Tibial nerve (tissue), 4 donors: Measurements from ENCODE around the gene LIN7C. TPM values are rescaled to one million over a fixed set of nuclear protein-coding genes. Genes with fewer than 3 reads are reported as not detected.
A peak's percentile ranks its signal among the peaks of the same experiment; 100 is the strongest.

Source experiments
- DNase-seq, 2 donors: peaks; one replicate each; pipeline ENCODE4 v3.0.0-alpha.2; 2019; ENCODE audit warnings: low spot score in 2 of 2
- H3K27ac ChIP-seq, 4 donors: fragments of 200-600 bp; sonication (generic) in 3 of 4; one replicate each; pipeline ENCODE4 v1.5.1; 2017 to 2019; ENCODE audit warnings: mild to moderate bottlenecking in 1 of 4
- H3K27me3 ChIP-seq, 2 donors: fragments of 200-600 bp; sonication (generic) in 1 of 2; one replicate each; pipeline versions ENCODE4 v1.5.1 to v1.6.0; 2017 to 2019
- H3K36me3 ChIP-seq, 3 donors: fragments of 200-600 bp; sonication (generic); one replicate each; pipeline ENCODE4 v1.5.1; 2018 to 2019
- H3K4me1 ChIP-seq, 4 donors: fragments of 200-600 bp; sonication (generic) in 3 of 4; one replicate each; pipeline ENCODE4 v1.5.1; 2017 to 2019
- H3K4me3 ChIP-seq, 4 donors: fragments of 200-600 bp; sonication (generic) in 3 of 4; one replicate each; pipeline ENCODE4 v1.5.1; 2017 to 2019; ENCODE audit warnings: mild to moderate bottlenecking in 1 of 4, moderate library complexity in 1 of 4
- H3K9me3 ChIP-seq, 4 donors: fragments of 200-600 bp; sonication (generic) in 3 of 4; one replicate each; pipeline ENCODE4 v1.5.1; 2017 to 2019
- CTCF ChIP-seq, 5 experiments: fragments of 200-600 bp in 3 of 5; fragments of 450-650 bp in 2 of 5; sonication (generic) in 3 of 5; IDR thresholded peaks; one replicate each; pipeline ENCODE4 v1.5.1; 2016 to 2019; ENCODE audit warnings: antibody characterized with exemption in 5 of 5, mild to moderate bottlenecking in 3 of 5, moderate library complexity in 2 of 5
- EP300 ChIP-seq, 2 donors: sonication (generic); formaldehyde crosslinking; IDR thresholded peaks; one replicate each; pipeline ENCODE4 v1.6.1; 2017; ENCODE audit warnings: antibody characterized with exemption in 2 of 2, mild to moderate bottlenecking in 1 of 2
- POLR2A ChIP-seq, 2 donors: fragments of 450-650 bp; IDR thresholded peaks; one replicate each; pipeline ENCODE4 v1.6.1; 2017; ENCODE audit warnings: antibody characterized with exemption in 2 of 2, mild to moderate bottlenecking in 2 of 2, moderate library complexity in 2 of 2
- WGBS, 2 donors: methylation state at CpG; one replicate each; pipeline ENCODE4 v1.1.5; 2018; 5-methylcytosine and 5-hydroxymethylcytosine counted together
- total RNA-seq, 4 donors: library from RNA; depleted of rRNA; stranded (reverse); fragments of >200 nt; gene quantifications; one replicate each; pipeline ENCODE4 v1.1.0, GENCODE V29; 2016

Gene LIN7C
- total RNA-seq, 4 donors from 2014 or later, result 25.7 to 41.5 (median 36.2) TPM

GRCh38 chr11:27489092-27489491 lies 17.5 kb downstream of the LIN7C start:
- H3K4me3 ChIP-seq, result no peak overlapping the region
- 76 to 96% methylated on average over 4 to 5 of the region's 5 CpGs for WGBS, 2 donors
- no peak overlapping the region for H3K27ac ChIP-seq
- H3K9me3 ChIP-seq, result no peaks in the 10 kb centered on the region
- no peak for DNase-seq
- H3K4me1 ChIP-seq, result no peaks in the 10 kb centered on the region
- H3K27me3 ChIP-seq, result no peaks in the 10 kb centered on the region
- TF ChIP-seq POLR2A (IDR thresholded peaks at IDR 0.05) (no peak), CTCF (IDR thresholded peaks at IDR 0.05) (no peak), EP300 (IDR thresholded peaks at IDR 0.05) (no peak)
- H3K36me3 ChIP-seq, result peaks cover 0 to 38% (median 7%) of the 10 kb centered on the region in 3 donors

DNA sequence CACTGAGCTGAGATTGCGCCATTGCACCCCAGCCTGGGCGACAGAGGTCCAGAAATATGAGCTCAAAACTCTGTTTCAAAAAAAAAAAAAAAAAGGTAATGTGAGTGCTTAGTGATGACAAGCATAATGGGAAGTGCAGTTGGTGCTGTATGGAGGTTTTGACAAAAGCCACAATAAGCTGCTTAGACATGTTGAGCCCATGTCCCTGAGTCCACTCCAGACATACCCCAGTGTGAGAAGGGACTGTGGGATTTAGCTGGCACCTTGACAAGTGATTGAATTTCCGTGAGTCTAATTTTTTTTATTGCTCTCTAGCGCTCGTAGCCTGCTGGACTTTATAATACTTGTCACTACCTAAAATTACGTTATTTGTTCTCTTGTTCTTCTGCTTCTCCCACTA lies 18.9 kb downstream of the LIN7C start:
- Histone ChIP-seq H3K9me3 (no peaks in the 10 kb centered on the region), H3K27ac (no peak overlapping the region), H3K27me3 (no peaks in the 10 kb centered on the region), H3K4me3 (no peak overlapping the region), H3K4me1 (no peaks in the 10 kb centered on the region), H3K36me3 (peaks cover 0 to 33% (median 7%) of the 10 kb centered on the region in 3 donors)
- no peak for TF ChIP-seq CTCF (IDR thresholded peaks at IDR 0.05)
- no peak for TF ChIP-seq POLR2A (IDR thresholded peaks at IDR 0.05)
- WGBS, 2 donors, result 74% methylated on average over 6 of the region's 6 CpGs
- no peak for DNase-seq

DNA sequence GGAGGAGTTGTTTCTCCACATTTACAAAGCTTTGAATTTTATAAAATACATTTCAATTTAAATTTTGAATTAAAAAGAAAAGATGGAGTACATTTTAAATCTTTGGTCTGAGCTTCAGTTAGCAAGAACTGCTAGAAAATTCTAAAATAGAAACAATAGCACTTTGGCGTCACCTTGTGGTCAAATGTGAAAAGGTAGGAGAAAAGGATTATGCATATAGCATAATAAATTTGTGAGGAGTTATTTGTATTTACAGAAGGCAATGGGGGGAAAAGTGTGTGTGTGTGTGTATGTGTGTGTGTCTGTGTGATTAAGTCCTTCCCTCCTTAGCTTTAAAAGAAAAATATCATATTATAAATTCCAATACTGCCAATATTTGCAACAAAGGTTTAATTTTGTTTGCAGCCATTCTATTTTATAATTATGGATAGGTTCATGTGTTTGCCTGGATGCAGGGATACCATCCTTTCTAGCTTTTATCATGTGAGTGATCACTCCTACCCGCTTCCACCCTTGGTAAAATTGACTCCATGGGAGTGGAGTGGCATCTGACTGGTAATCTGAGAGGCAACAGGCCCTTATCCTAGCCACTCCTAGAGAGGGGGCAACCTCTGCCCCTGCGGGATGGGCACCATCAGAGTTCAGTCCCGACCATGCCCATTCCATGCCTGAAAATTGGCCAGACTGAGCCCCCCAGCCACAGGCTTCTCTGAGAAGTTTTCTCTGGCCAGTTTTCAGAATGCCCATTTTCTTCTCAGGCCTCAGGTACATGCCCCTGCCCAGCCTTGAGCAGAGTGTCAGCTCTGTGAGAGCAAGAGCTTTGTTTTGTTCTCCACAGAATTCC lies 20.4 kb downstream of the LIN7C start:
- Histone ChIP-seq H3K4me3 (no peak overlapping the region), H3K9me3 (no peaks in the 10 kb centered on the region), H3K27me3 (no peaks in the 10 kb centered on the region), H3K27ac (no peak overlapping the region), H3K4me1 (no peaks in the 10 kb centered on the region), H3K36me3 (peaks cover 0 to 18% (median 3%) of the 10 kb centered on the region in 3 donors)
- 29 to 40% methylated on average over 4 of the region's 4 CpGs for WGBS, 2 donors
- DNase-seq, result peak in 1 of 2 donors; percentile 83
- TF ChIP-seq EP300 (IDR thresholded peaks at IDR 0.05) (no peak), POLR2A (IDR thresholded peaks at IDR 0.05) (no peak), CTCF (IDR thresholded peaks at IDR 0.05) (peak; percentile 76 to 92 (median 84))

- DNase-seq, result no peak
- 92 to 93% methylated on average over 2 of the region's 2 CpGs for WGBS, 2 donors
- H3K9me3 ChIP-seq, result no peaks in the 10 kb centered on the region
Observed at GRCh38 chr11:27482793-27483192, 23.8 kb downstream of the LIN7C start.

More at GRCh38 chr11:27482793-27483192, 23.8 kb downstream of the LIN7C start:
- Histone ChIP-seq H3K27ac (no peak overlapping the region), H3K4me3 (no peak overlapping the region), H3K27me3 (no peaks in the 10 kb centered on the region), H3K36me3 (no peaks in the 10 kb centered on the region), H3K4me1 (no peaks in the 10 kb centered on the region)
- no peak for TF ChIP-seq EP300 (IDR thresholded peaks at IDR 0.05)
- no peak for TF ChIP-seq CTCF (IDR thresholded peaks at IDR 0.05)
- TF ChIP-seq POLR2A (IDR thresholded peaks at IDR 0.05), result no peak
